T-helper 17 cell (primary cell): ENCODE measurements around the gene ZNF627. TPM values are rescaled to one million over a fixed set of nuclear protein-coding genes. Genes with fewer than 3 reads are reported as not detected.
"Not testable (repeated sequence)": the region's sequence is repeated elsewhere in the genome, so short reads cannot be mapped to it uniquely, and the experiment has no call there.

Experiments used
- ATAC-seq: fragments of 150-1000 bp; cut with Tn5 transposase; 2 replicates; pipeline ENCODE4 v1.10.0; 2021; ENCODE audit warnings: mild to moderate bottlenecking, moderate library complexity
- DNase-seq, 3 donors: peaks; one replicate each; pipeline versions ENCODE4 v3.0.0 to v3.0.0-alpha.2; 2020 to 2021
- H3K9me3 ChIP-seq: one replicate; pipeline ENCODE4 v1.7.0; 2013; ENCODE audit warnings: low read length, mild to moderate bottlenecking; ENCODE audit not compliant: control insufficient read depth, poor library complexity, severe bottlenecking
- H3K27ac Mint-ChIP-seq: one replicate; pipeline ENCODE4 v1.8.0; 2022; ENCODE audit warnings: mild to moderate bottlenecking, moderate library complexity, mixed read lengths
- H3K27me3 Mint-ChIP-seq: one replicate; pipeline ENCODE4 v1.8.0; 2022; ENCODE audit warnings: mixed read lengths
- H3K36me3 Mint-ChIP-seq: one replicate; pipeline ENCODE4 v1.8.0; 2022; ENCODE audit warnings: low read depth, mixed read lengths
- H3K4me1 Mint-ChIP-seq: one replicate; pipeline ENCODE4 v1.8.0; 2022; ENCODE audit warnings: mild to moderate bottlenecking, mixed read lengths
- H3K4me3 Mint-ChIP-seq: one replicate; pipeline ENCODE4 v1.8.0; 2022; ENCODE audit warnings: mild to moderate bottlenecking, moderate library complexity, mixed read lengths
- total RNA-seq, 4 donors: library from RNA in 2 of 4; stranded (reverse) in 2 of 4; gene quantifications; one replicate each; pipeline ENCODE4 v1.2.3 and lab custom pipeline; 2022 to 2026

ZNF627 gene
- total RNA-seq, 2 donors from 2014 or later, result 4.9 to 6.0 TPM

DNA sequence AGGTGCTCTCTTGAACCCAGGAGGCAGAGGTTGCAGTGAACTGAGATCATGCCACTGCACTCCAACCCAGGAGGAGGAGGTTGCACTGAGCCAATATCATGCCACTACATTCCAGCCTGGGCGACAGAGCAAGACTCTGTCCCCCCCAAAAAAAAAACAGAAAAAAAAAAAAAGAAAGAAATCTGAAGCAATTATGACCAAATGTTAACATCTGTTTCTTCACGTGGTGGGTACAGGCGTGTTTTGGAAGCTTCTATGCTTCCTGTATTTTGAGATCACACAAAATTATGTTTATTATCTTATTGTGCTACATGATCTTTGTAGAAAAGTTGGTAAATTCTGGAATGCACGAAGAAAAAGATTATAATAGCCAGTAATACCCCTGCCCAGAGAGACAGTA, 17.2 kb upstream of the ZNF627 start:
- ATAC-seq (no peak), DNase-seq (no peak)
- Mint-ChIP-seq H3K27ac (no peak overlapping the region), H3K36me3 (no peaks in the 10 kb centered on the region), H3K27me3 (no peaks in the 10 kb centered on the region), H3K4me1 (peaks cover 15% of the 10 kb centered on the region), H3K4me3 (no peak overlapping the region)
- no peaks in the 10 kb centered on the region for H3K9me3 ChIP-seq

GRCh38 chr19:11581740-11582139, 15.5 kb upstream of the ZNF627 start:
- DNase-seq (no peak), ATAC-seq (peak; percentile 60)
- Mint-ChIP-seq H3K4me1 (peaks cover 15% of the 10 kb centered on the region), H3K27ac (peak overlapping the region; percentile 89), H3K27me3 (no peaks in the 10 kb centered on the region), H3K4me3 (peak overlapping the region; percentile 80), H3K36me3 (no peaks in the 10 kb centered on the region)
- H3K9me3 ChIP-seq, result no peaks in the 10 kb centered on the region

GRCh38 chr19:11586331-11586730, 11.0 kb upstream of the ZNF627 start:
- Mint-ChIP-seq H3K36me3 (no peaks in the 10 kb centered on the region), H3K27ac (no peak overlapping the region), H3K27me3 (no peaks in the 10 kb centered on the region), H3K4me1 (peaks cover 7% of the 10 kb centered on the region), H3K4me3 (no peak overlapping the region)
- no peaks in the 10 kb centered on the region for H3K9me3 ChIP-seq
- ATAC-seq, result no peak
- DNase-seq, result no peak

DNA sequence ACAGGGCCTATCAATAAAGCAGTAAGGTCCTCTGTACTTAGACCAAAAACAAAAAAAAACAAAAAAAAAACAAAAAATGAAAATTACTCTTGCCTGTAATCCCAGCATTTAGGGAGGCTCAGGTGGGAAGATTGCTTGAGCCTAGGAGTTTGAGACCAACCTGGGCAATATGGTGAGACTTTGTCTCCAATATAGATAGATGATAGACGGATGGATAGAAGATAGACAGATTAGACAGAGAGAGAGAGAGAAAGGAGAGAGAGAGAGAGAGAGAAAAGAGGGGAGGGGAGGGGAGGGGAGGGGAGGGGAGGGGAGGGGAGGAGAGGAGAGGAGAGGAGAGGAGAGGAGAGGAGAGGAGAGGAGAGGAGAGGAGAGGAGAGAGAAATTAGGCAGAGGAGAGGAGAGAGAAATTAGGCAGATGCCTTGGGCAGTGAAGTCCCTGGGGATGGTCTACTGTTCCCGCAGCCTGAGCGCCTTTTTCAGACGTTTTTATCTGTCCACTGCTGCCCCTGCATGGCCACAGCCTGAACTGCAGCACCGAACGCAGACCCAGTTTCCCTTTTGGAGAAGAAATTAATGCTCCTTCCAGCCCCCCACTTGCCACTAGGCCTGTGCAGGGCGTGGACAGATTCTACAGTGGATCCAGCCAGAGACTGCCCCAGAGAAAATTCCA, 9.8 kb upstream of the ZNF627 start:
- no peaks in the 10 kb centered on the region for H3K36me3 Mint-ChIP-seq
- DNase-seq (peak; percentile 54 to 70 (median 60)), ATAC-seq (peak; percentile 95)
- H3K9me3 ChIP-seq, result no peaks in the 10 kb centered on the region
- H3K4me1 Mint-ChIP-seq, result peaks cover 3% of the 10 kb centered on the region
- H3K27me3 Mint-ChIP-seq, result no peaks in the 10 kb centered on the region
- no peak overlapping the region for H3K27ac Mint-ChIP-seq
- H3K4me3 Mint-ChIP-seq, result peak overlapping the region; percentile 7

GRCh38 chr19:11587975-11588631, 9.2 kb upstream of the ZNF627 start:
- no peak for ATAC-seq
- no peaks in the 10 kb centered on the region for H3K9me3 ChIP-seq
- no peaks in the 10 kb centered on the region for H3K36me3 Mint-ChIP-seq
- peaks cover 3% of the 10 kb centered on the region for H3K4me1 Mint-ChIP-seq
- H3K27me3 Mint-ChIP-seq, result no peaks in the 10 kb centered on the region
- H3K4me3 Mint-ChIP-seq, result no peak overlapping the region
- H3K27ac Mint-ChIP-seq, result no peak overlapping the region
- DNase-seq, result no peak

DNA sequence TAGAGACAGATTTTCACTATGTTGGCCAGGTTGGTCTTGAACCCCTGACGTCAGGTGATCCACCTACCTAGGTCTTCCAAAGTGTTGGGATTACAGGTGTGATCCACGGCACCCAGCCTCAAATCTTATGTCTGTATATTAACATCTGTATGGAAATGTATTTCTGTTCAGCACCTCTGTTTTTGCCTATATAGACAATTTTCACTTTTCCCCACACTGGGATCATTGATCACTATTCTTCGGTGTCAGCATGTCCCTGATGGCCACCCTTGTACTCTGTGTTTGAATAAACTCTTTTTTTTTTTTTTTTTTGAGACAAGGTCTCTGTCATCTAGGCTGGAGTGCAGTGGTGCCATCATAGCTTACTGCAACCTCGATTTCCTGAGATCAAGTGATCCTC, 3.2 kb upstream of the ZNF627 start:
- H3K9me3 ChIP-seq, result no peaks in the 10 kb centered on the region
- H3K27ac Mint-ChIP-seq, result no peak overlapping the region
- peaks cover 7% of the 10 kb centered on the region for H3K4me1 Mint-ChIP-seq
- DNase-seq (no peak), ATAC-seq (no peak)
- H3K4me3 Mint-ChIP-seq, result no peak overlapping the region
- H3K36me3 Mint-ChIP-seq, result no peaks in the 10 kb centered on the region
- H3K27me3 Mint-ChIP-seq, result no peaks in the 10 kb centered on the region

- DNase-seq, result no peak
- H3K36me3 Mint-ChIP-seq, result no peaks in the 10 kb centered on the region
- H3K27me3 Mint-ChIP-seq, result no peaks in the 10 kb centered on the region
- H3K27ac Mint-ChIP-seq, result peak overlapping the region; percentile 72
- ATAC-seq, result no peak
- no peak overlapping the region for H3K4me3 Mint-ChIP-seq
- no peaks in the 10 kb centered on the region for H3K9me3 ChIP-seq
- peaks cover 7% of the 10 kb centered on the region for H3K4me1 Mint-ChIP-seq
These were observed 1.1 kb upstream of the ZNF627 start for GRCh38 chr19:11596156-11596555.

- no peaks in the 10 kb centered on the region for H3K27me3 Mint-ChIP-seq
- peaks cover 3% of the 10 kb centered on the region for H3K36me3 Mint-ChIP-seq
- H3K4me3 Mint-ChIP-seq, result peak overlapping the region; percentile 91
- H3K27ac Mint-ChIP-seq, result peak overlapping the region; percentile 72
- no peaks in the 10 kb centered on the region for H3K9me3 ChIP-seq
- peaks cover 12% of the 10 kb centered on the region for H3K4me1 Mint-ChIP-seq
- no peak for ATAC-seq
- DNase-seq, result no peak
These were observed 810 bp downstream of the ZNF627 start for GRCh38 chr19:11598103-11598483.

DNA sequence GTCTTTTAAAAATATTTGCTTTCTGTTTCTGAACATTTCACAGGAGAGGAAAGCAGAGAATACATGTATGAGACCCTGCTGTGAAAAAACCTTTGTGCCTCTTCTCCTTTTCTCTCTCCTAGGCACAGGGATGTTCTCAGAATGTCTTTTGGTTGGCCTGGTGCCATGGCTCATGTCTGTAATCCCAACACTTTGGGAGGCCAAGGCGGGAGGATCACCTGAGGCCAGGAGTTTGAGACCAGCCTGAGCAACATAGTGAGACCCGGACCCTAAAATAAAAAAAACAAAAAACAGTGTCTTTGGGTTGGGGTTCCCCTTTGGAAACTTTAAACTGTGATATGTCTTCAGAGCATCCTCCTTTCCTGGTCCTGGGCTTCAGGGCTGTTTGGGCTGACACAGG, 1.5 kb downstream of the ZNF627 start:
- Mint-ChIP-seq H3K36me3 (peaks cover 3% of the 10 kb centered on the region), H3K27ac (peak overlapping the region; percentile 34), H3K4me3 (peak overlapping the region; percentile 91), H3K4me1 (peaks cover 12% of the 10 kb centered on the region), H3K27me3 (no peaks in the 10 kb centered on the region)
- H3K9me3 ChIP-seq, result no peaks in the 10 kb centered on the region
- ATAC-seq (no peak), DNase-seq (no peak)

DNA sequence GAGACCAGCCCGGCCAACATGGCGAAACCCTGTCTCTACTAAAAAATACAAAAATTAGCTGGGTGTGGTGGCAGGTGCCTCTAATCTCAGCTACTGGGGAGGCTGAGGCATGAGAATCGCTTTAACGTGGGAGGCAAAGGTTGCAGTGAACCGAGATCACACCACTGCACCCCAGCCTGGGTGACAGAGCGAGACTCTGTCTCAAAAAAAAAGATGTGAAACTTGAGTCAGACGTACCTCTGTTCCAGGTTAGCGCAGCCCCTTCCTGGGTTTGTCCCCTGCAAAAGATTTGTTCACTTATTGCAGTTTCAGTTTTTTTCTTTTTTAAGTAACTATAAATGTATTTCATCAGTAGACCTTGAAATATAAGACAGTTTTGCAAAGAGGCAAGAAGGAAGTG, 2.4 kb downstream of the ZNF627 start:
- peaks cover 12% of the 10 kb centered on the region for H3K4me1 Mint-ChIP-seq
- H3K4me3 Mint-ChIP-seq, H3K9me3 ChIP-seq, H3K36me3 Mint-ChIP-seq, DNase-seq, ATAC-seq, H3K27ac Mint-ChIP-seq, H3K27me3 Mint-ChIP-seq: not testable (repeated sequence)

DNA sequence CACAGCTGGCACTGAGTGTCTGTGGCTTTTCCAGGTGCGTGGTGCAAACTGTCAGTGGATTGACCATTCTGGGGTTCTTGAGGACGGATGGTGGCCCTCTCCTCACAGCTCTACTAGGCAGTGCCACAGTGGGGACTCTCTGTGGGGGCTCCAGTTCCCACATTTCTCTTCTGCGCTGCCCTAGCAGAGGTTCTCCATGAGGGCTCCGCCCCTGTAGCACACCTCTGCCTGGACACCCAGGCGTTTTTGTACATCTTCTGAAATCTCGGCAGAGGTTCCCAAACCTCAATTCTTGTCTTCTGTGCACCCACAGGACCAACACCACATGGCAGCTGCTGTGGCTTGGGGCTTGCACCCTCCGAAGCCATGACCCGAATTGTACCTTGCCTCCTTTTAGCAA, 9.2 kb downstream of the ZNF627 start:
- H3K27me3 Mint-ChIP-seq, result no peaks in the 10 kb centered on the region
- peaks cover 4% of the 10 kb centered on the region for H3K4me1 Mint-ChIP-seq
- DNase-seq (no peak), ATAC-seq (no peak)
- H3K36me3 Mint-ChIP-seq, result peaks cover 14% of the 10 kb centered on the region
- no peak overlapping the region for H3K27ac Mint-ChIP-seq
- no peaks in the 10 kb centered on the region for H3K9me3 ChIP-seq
- no peak overlapping the region for H3K4me3 Mint-ChIP-seq

DNA sequence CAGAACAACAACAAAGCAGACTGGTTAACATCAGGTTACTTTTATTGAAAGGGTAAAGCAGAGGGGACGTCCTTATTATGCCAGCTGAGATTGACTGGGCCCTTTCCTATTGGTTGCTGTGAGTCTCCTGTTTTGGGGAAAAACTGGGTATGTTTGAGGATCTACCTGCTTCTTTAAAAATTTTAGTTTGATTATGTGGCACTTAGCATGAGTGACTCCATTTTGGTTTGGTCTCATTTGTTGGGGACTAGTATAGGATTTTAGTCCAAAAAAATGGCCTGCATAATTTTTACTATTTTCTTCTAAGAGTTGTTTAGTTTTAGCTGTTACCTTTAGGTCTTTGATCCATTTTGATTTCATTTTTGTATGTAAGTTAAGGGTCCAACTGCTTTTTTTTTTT, 14.4 kb downstream of the ZNF627 start:
- Mint-ChIP-seq H3K27me3 (no peaks in the 10 kb centered on the region), H3K4me1 (peaks cover 2% of the 10 kb centered on the region), H3K4me3 (no peak overlapping the region), H3K27ac (no peak overlapping the region), H3K36me3 (peaks cover 7% of the 10 kb centered on the region)
- no peak for ATAC-seq
- H3K9me3 ChIP-seq, result peaks cover 5% of the 10 kb centered on the region
- DNase-seq, result no peak

DNA sequence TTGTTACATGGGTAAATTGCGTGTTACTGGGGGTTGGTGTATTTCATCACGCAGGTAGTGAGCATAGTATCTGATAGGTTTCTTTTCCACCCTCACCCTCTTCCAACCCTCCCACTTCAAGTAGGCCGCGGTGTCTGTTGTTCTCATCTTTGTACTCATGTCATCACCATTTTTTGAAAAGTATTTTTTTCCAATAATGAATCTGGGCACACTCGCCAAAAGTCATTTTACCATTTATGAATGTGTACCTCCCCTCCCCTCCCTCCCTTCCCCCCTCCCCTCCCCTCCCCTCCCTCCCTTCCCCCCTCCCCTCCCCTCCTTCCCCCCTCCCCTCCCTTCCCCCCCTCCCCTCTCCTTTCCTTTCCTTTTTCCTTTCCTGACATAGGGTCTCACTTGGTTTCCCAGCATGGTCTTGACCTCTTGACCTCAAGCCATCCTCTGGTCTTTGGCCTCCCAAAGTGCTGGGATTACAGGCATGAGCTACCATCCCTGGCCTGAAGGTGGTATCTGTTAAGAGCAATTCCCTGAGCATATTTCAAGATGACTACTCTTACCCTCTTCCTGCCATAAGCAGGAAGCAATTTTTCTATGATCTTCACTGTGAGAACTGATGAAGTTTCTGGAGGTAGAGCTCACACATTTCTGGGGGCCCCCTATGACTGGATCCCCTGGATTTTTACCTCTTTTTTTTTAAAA, 15.7 kb downstream of the ZNF627 start:
- H3K4me3 Mint-ChIP-seq, result peak overlapping the region; percentile 58
- DNase-seq, result no peak
- H3K4me1 Mint-ChIP-seq, result peaks cover 2% of the 10 kb centered on the region
- peaks cover 16% of the 10 kb centered on the region for H3K9me3 ChIP-seq
- peak overlapping the region; percentile 43 for H3K27ac Mint-ChIP-seq
- no peaks in the 10 kb centered on the region for H3K27me3 Mint-ChIP-seq
- no peak for ATAC-seq
- no peaks in the 10 kb centered on the region for H3K36me3 Mint-ChIP-seq
